H1 (cell line): ENCODE results near the gene FOLR1. TPM values are rescaled to one million over a fixed set of nuclear protein-coding genes. Genes with fewer than 3 reads are reported as not detected.

Experiments used
- CTCF ChIA-PET: fragments of 300-600 bp; sonication (Branson Sonifier 250); formaldehyde crosslinking; loops from one replicate; lab custom pipeline; 2021; ENCODE audit not compliant: partially characterized antibody; lab: Charles Lee
- POLR2A ChIA-PET: fragments of 300-600 bp; sonication (Branson Sonifier 250); formaldehyde crosslinking; loops from one replicate; lab custom pipeline; 2021; ENCODE audit warnings: inconsistent platforms; ENCODE audit not compliant: partially characterized antibody; lab: Charles Lee
- DNase-seq, 2 experiments: peaks; one replicate each; pipeline versions ENCODE4 v3.0.0 to v3.0.0-alpha.2; 2010 to 2022; ENCODE audit warnings: low spot score in 2 of 2, low read depth in 1 of 2, mixed read lengths in 1 of 2
- FAIRE-seq: peaks from 2 replicates; lab custom pipeline; 2011; peaks lifted over from hg19 to GRCh38; lab: Jason Lieb, UNC
- H2AFZ ChIP-seq: 2 replicates; pipeline ENCODE4 v1.8.1; 2012; ENCODE audit warnings: low read length, inconsistent platforms
- H2AK5ac ChIP-seq: 2 replicates; pipeline ENCODE4 v1.6.1; 2013; ENCODE audit warnings: low read depth, low read length
- H2BK120ac ChIP-seq: replicated peaks from 2 replicates; pipeline ENCODE3; 2013; ENCODE audit warnings: low read depth, low read length, inconsistent platforms
- H2BK12ac ChIP-seq: 2 replicates; pipeline ENCODE4 v1.6.1; 2013; ENCODE audit warnings: low read depth, low read length
- H2BK15ac ChIP-seq: 2 replicates; pipeline ENCODE4 v1.6.1; 2013; ENCODE audit warnings: low read length
- H2BK20ac ChIP-seq: 2 replicates; pipeline ENCODE4 v1.6.1; 2013; ENCODE audit warnings: low read length
- H2BK5ac ChIP-seq: 2 replicates; pipeline ENCODE4 v1.6.1; 2013; ENCODE audit warnings: low read depth, low read length
- H3K14ac ChIP-seq: 2 replicates; pipeline ENCODE4 v1.6.1; 2013; ENCODE audit warnings: inconsistent platforms; ENCODE audit not compliant: insufficient read length
- H3K18ac ChIP-seq: 2 replicates; pipeline ENCODE4 v1.6.1; 2013; ENCODE audit warnings: low read length; ENCODE audit errors: extremely low read depth
- H3K23ac ChIP-seq: 2 replicates; pipeline ENCODE4 v1.6.1; 2013; ENCODE audit warnings: inconsistent platforms; ENCODE audit not compliant: insufficient read length
- H3K23me2 ChIP-seq: 2 replicates; pipeline ENCODE4 v1.6.1; 2013; ENCODE audit warnings: low read depth, low read length
- H3K27ac ChIP-seq: 2 replicates; pipeline ENCODE4 v1.6.1; 2011; ENCODE audit warnings: low read depth, low read length, inconsistent platforms
- H3K27me3 ChIP-seq, 4 experiments: replicated peaks in 1 of 4; 1 replicate in 1 of 4; 2 replicates in 3 of 4; pipeline versions ENCODE4 v1.6.1 to v1.8.1; 2011 to 2013; ENCODE audit warnings: low read length in 3 of 4, mild to moderate bottlenecking in 3 of 4, inconsistent platforms in 2 of 4, mixed read lengths in 2 of 4, moderate library complexity in 1 of 4; ENCODE audit not compliant: control insufficient read depth in 3 of 4, insufficient read depth in 3 of 4; ENCODE audit errors: extremely low read depth in 1 of 4
- H3K36me3 ChIP-seq, 4 experiments: 2 replicates each; pipeline versions ENCODE4 v1.6.1 to v1.8.1; 2011 to 2013; ENCODE audit warnings: mild to moderate bottlenecking in 4 of 4, low read length in 3 of 4, moderate library complexity in 2 of 4, control low read depth in 1 of 4, inconsistent platforms in 1 of 4; ENCODE audit not compliant: insufficient read depth in 4 of 4, control insufficient read depth in 2 of 4
- H3K4ac ChIP-seq: replicated peaks from 2 replicates; pipeline ENCODE3; 2013; ENCODE audit warnings: low read length, low read depth, mixed read lengths, inconsistent platforms; ENCODE audit not compliant: insufficient read length
- H3K4me1 ChIP-seq, 4 experiments: replicated peaks in 1 of 4; 1 replicate in 1 of 4; 2 replicates in 3 of 4; pipeline versions ENCODE4 v1.6.1 to v1.8.1; 2011 to 2013; ENCODE audit warnings: low read length in 3 of 4, inconsistent platforms in 2 of 4, mixed read lengths in 1 of 4; ENCODE audit not compliant: insufficient read depth in 4 of 4, control insufficient read depth in 3 of 4
- H3K4me2 ChIP-seq, 2 experiments: 2 replicates each; pipeline versions ENCODE4 v1.6.1 to v1.8.1; 2011 to 2013; ENCODE audit warnings: low read depth in 2 of 2, low read length in 2 of 2, control low read depth in 1 of 2, inconsistent platforms in 1 of 2, mild to moderate bottlenecking in 1 of 2; ENCODE audit not compliant: insufficient read depth in 1 of 2
- H3K4me3 ChIP-seq, 4 experiments: fragments of 200-600, 300-600 bp in 1 of 4; sonication (generic), shearing (Covaris generic), sonication (Bioruptor Twin) in 1 of 4; 2 replicates each; pipeline versions ENCODE4 v1.5.1 to v1.8.1; 2011 to 2016; ENCODE audit warnings: low read length in 4 of 4, low read depth in 3 of 4, control low read depth in 2 of 4, inconsistent platforms in 2 of 4, mild to moderate bottlenecking in 2 of 4, mixed read lengths in 1 of 4, moderate library complexity in 1 of 4; ENCODE audit not compliant: insufficient read depth in 2 of 4; ENCODE audit errors: extremely low read depth in 1 of 4
- H3K56ac ChIP-seq: replicated peaks from 2 replicates; pipeline ENCODE3; 2013; ENCODE audit warnings: low read depth, mild to moderate bottlenecking, mixed read lengths, low read length, inconsistent platforms; ENCODE audit not compliant: insufficient read length
- H3K79me1 ChIP-seq: 2 replicates; pipeline ENCODE4 v1.6.1; 2013; ENCODE audit warnings: low read depth, low read length, control low read depth
- H3K79me2 ChIP-seq, 2 experiments: 2 replicates each; pipeline versions ENCODE4 v1.6.1 to v1.8.1; 2012 to 2013; ENCODE audit warnings: low read length in 2 of 2, mild to moderate bottlenecking in 2 of 2, inconsistent platforms in 1 of 2; ENCODE audit not compliant: insufficient read depth in 2 of 2, control insufficient read depth in 1 of 2
- H3K9ac ChIP-seq, 4 experiments: replicated peaks in 1 of 4; 1 replicate in 1 of 4; 2 replicates in 3 of 4; pipeline versions ENCODE4 v1.6.1 to v1.8.1; 2011 to 2013; ENCODE audit warnings: low read depth in 3 of 4, low read length in 3 of 4, control low read depth in 2 of 4, mild to moderate bottlenecking in 2 of 4, moderate library complexity in 2 of 4, inconsistent platforms in 1 of 4; ENCODE audit errors: extremely low read depth in 1 of 4
- H3K9me3 ChIP-seq, 2 experiments: 2 replicates each; pipeline versions ENCODE4 v1.6.1 to v1.8.1; 2012 to 2013; ENCODE audit warnings: mild to moderate bottlenecking in 2 of 2, moderate library complexity in 2 of 2, control low read depth in 1 of 2, inconsistent platforms in 1 of 2, low read depth in 1 of 2, low read length in 1 of 2, mixed read lengths in 1 of 2; ENCODE audit not compliant: insufficient read depth in 2 of 2
- H4K20me1 ChIP-seq, 2 experiments: replicated peaks in 1 of 2; 2 replicates each; pipeline versions ENCODE3 to v1.8.1; 2011 to 2013; ENCODE audit warnings: inconsistent platforms in 2 of 2, low read length in 2 of 2, mild to moderate bottlenecking in 1 of 2; ENCODE audit not compliant: insufficient read depth in 2 of 2, control insufficient read depth in 1 of 2
- H4K5ac ChIP-seq: 2 replicates; pipeline ENCODE4 v1.6.1; 2013; ENCODE audit warnings: low read length, low read depth, mixed read lengths, inconsistent platforms; ENCODE audit not compliant: insufficient read length
- H4K8ac ChIP-seq: 2 replicates; pipeline ENCODE4 v1.8.0; 2013; ENCODE audit warnings: mild to moderate bottlenecking, moderate library complexity, low read length, inconsistent platforms; ENCODE audit not compliant: insufficient read depth; ENCODE audit errors: extremely low read depth
- H4K91ac ChIP-seq: replicated peaks from 2 replicates; pipeline ENCODE3; 2013; ENCODE audit warnings: low read length, mixed read lengths, inconsistent platforms; ENCODE audit not compliant: insufficient read length
- JUN ChIP-seq: IDR thresholded peaks from 2 replicates; pipeline ENCODE4 v1.6.1; 2011; ENCODE audit warnings: low read depth, mild to moderate bottlenecking, improper control_type of control experiment, low read length
- KDM1A ChIP-seq: fragments of 200-600, 300-600 bp; sonication (generic); IDR thresholded peaks from 2 replicates; pipeline ENCODE4 v1.7.1; 2016; ENCODE audit warnings: mild to moderate bottlenecking, low read length, borderline replicate concordance
- RXRA ChIP-seq: IDR thresholded peaks from 2 replicates; pipeline ENCODE4 v1.6.1; 2011; ENCODE audit warnings: low read depth, mild to moderate bottlenecking, low read length, moderate library complexity; ENCODE audit not compliant: insufficient read depth
- SP1 ChIP-seq: IDR thresholded peaks from 2 replicates; pipeline ENCODE4 v1.6.1; 2011; ENCODE audit warnings: low read depth, low read length
- ZNF274 ChIP-seq: IDR thresholded peaks from 2 replicates; pipeline ENCODE4 v1.7.0; 2012; ENCODE audit warnings: low read length, borderline replicate concordance; ENCODE audit errors: extremely low read depth
- WGBS, 2 experiments: shearing (Covaris generic) in 1 of 2; methylation state at CpG; one replicate each; pipeline versions ENCODE4 v1.1.6 to v1.1.7; 2013 to 2015; ENCODE audit warnings: low lambda C conversion rate in 2 of 2, mixed read lengths in 2 of 2, inconsistent platforms in 1 of 2, low coverage in 1 of 2, missing lambda C conversion rate in 1 of 2; ENCODE audit not compliant: insufficient replicate concordance in 2 of 2, insufficient coverage in 1 of 2, insufficient read length in 1 of 2; ENCODE audit errors: extremely low coverage in 1 of 2, missing lambda C conversion rate in 1 of 2; 5-methylcytosine and 5-hydroxymethylcytosine counted together
- polyA plus RNA-seq, 7 experiments: library from polyadenylated mRNA; depleted of rRNA in 3 of 7; stranded (reverse) in 5 of 7; unstranded in 2 of 7; fragments of >200 nt in 5 of 7; fragments of 200-250 nt in 2 of 7; gene quantifications; 1 replicate in 5 of 7; 2 replicates in 1 of 7; 4 replicates in 1 of 7; pipeline versions ENCODE4 v1.2.1 to v1.2.3, GENCODE V29; 2011 to 2013; ENCODE audit warnings: missing spikeins in 2 of 7, mixed read lengths in 2 of 7
- total RNA-seq: library from RNA; stranded (reverse); fragmentation: NEBNext Ultra II Directional; extraction: Animal tissue kit (Norgen Biotek cat#: 25700); gene quantifications from 2 replicates; pipeline ENCODE4 v1.2.1, GENCODE V29; 2021

Gene FOLR1
- total and polyA plus RNA-seq, 2 of the 8 experiments (the other 6 are each of a cell fraction or from before 2014, with no cell fraction given), result 1.3 TPM; not detected in 1

DNA sequence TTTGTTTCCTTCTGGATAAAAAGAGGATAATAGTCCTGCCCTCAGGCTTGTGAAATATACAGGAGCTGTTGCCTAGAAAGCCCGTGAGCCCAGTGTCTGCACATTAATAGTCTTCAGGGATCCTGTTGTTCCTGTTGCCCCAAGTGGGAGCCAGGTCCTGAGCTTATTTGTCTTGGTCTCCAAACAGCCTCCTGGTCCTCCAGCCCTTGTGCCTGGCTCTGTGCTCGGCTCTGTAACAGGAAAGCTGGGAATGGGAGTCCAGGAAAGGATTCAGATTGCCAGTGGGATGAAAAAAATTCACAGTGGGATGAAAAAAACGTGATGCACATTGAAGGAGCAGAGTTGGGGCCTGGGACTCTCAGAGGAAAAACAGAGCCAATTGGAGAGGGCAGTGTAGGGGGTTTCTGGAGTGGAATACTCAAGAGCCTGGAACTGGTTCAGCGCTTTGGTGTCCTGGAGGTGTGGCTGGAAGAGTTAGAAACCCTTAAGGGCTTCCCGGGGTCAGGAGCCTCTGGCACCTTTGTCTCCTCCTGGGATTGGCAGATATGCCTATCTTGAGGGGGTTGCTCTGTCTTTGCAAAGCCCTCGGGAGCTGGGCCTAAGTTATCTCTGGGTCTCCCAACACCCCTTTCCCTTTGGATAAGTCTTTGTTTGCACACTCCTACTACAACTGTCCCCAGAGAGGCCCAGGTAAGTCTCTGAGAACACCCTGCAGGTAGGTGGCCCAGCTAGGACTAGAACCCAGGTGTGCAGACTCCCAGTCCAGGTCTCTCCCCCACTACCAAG is 30.4 kb downstream of the FOLR1 start:
- H2BK120ac ChIP-seq, result no peak overlapping the region
- POLR2A ChIA-PET, result interaction anchor here (0.9 to 9.9 kb wide), 7 partner anchors 14 to 130 kb away, joined by 3 to 160 read pairs (median 6); partner anchors contain the start of genes ANAPC15 and PHOX2A
- no peak overlapping the region for H3K23ac ChIP-seq
- FAIRE-seq, result no peak
- H3K56ac ChIP-seq, result no peak overlapping the region
- no peak overlapping the region for H3K14ac ChIP-seq
- H3K79me1 ChIP-seq, result peaks cover 6% of the 10 kb centered on the region
- H2BK15ac ChIP-seq, result no peak overlapping the region
- peak overlapping the region; percentile 84 to 95 for H3K4me2 ChIP-seq
- DNase-seq, result peak in 1 of 2 experiments; percentile 51
- peaks cover 10 to 11% (median 11%) of the 10 kb centered on the region in 4 experiments; a peak in 6 of 7 replicates for H3K4me1 ChIP-seq
- no peak overlapping the region for H4K91ac ChIP-seq
- CTCF ChIA-PET, result interaction anchor here (0.6 to 8.3 kb wide), 10 partner anchors 8 to 192 kb away, joined by 3 to 72 read pairs (median 4); no protein-coding TSS in a partner anchor
- H2BK12ac ChIP-seq, result no peak overlapping the region
- 0 out of 2 replicates have a peak overlapping the region, but pooled peaks have one; percentile 13 for H2AFZ ChIP-seq
- H3K36me3 ChIP-seq, result no peaks in the 10 kb centered on the region
- H2BK20ac ChIP-seq, result 0 out of 2 replicates have a peak overlapping the region, but pooled peaks have one; percentile 80
- no peak overlapping the region for H3K9ac ChIP-seq
- no peak overlapping the region for H4K5ac ChIP-seq
- H4K8ac ChIP-seq, result no peak overlapping the region
- no peak overlapping the region for H3K4ac ChIP-seq
- peak overlapping the region; percentile 61; the same call in 1 of the 2 replicates for H2BK5ac ChIP-seq
- H4K20me1 ChIP-seq, result peaks cover 0 to 7% of the 10 kb centered on the region in 2 experiments
- no peaks in the 10 kb centered on the region for H3K9me3 ChIP-seq
- H3K27ac ChIP-seq, result no peak overlapping the region
- H3K23me2 ChIP-seq, result peaks cover 15% of the 10 kb centered on the region
- H3K4me3 ChIP-seq, result peak overlapping the region in 3 of 4 experiments; percentile 10 to 89 (median 36); a peak in 5 of 8 replicates
- TF ChIP-seq JUN, result no peak
- no peak for TF ChIP-seq RXRA
- TF ChIP-seq KDM1A, result no peak
- no peak for TF ChIP-seq ZNF274
- TF ChIP-seq SP1, result no peak
- H3K18ac ChIP-seq, result no peak overlapping the region
- no peaks in the 10 kb centered on the region; a peak in 2 of 7 replicates for H3K27me3 ChIP-seq
- no peak overlapping the region for H2AK5ac ChIP-seq
- WGBS, 2 experiments, result 77% methylated on average over 6 of the region's 6 CpGs; no CpG with 5 or more reads in 1 of the 2 experiments
- peaks cover 0 to 11% of the 10 kb centered on the region in 2 experiments; a peak in 2 of 4 replicates for H3K79me2 ChIP-seq
